Omental fat pad (tissue), 4 donors: ENCODE results near the gene UGDH. TPM values are rescaled to one million over a fixed set of nuclear protein-coding genes. Genes with fewer than 3 reads are reported as not detected.
"Not testable (repeated sequence)": the region's sequence is repeated elsewhere in the genome, so short reads cannot be mapped to it uniquely, and the experiment has no call there.

Experiments used
- ATAC-seq: fragments of 150-250 bp; one replicate; pipeline ENCODE4 v1.9.1; 2016; ENCODE audit warnings: mild to moderate bottlenecking, moderate library complexity; ENCODE audit not compliant: low FRiP score
- DNase-seq: peaks from one replicate; pipeline ENCODE4 v3.0.0-alpha.2; 2019; ENCODE audit warnings: low spot score
- total RNA-seq, 4 donors: library from RNA; depleted of rRNA; stranded (reverse); fragments of >200 nt; gene quantifications; one replicate each; pipeline ENCODE4 v1.1.0, GENCODE V29; 2016
- TF ChIP-seq, protein P1 (sequence below), 3 donors: fragments of 450-650 bp; IDR thresholded peaks; one replicate each; pipeline ENCODE4 v1.5.1; 2016 to 2017; ENCODE audit warnings: antibody characterized with exemption in 3 of 3, mild to moderate bottlenecking in 3 of 3, moderate library complexity in 2 of 3

The UGDH gene
- total RNA-seq, 4 donors from 2014 or later = 60.1 to 653 (median 148) TPM

DNA sequence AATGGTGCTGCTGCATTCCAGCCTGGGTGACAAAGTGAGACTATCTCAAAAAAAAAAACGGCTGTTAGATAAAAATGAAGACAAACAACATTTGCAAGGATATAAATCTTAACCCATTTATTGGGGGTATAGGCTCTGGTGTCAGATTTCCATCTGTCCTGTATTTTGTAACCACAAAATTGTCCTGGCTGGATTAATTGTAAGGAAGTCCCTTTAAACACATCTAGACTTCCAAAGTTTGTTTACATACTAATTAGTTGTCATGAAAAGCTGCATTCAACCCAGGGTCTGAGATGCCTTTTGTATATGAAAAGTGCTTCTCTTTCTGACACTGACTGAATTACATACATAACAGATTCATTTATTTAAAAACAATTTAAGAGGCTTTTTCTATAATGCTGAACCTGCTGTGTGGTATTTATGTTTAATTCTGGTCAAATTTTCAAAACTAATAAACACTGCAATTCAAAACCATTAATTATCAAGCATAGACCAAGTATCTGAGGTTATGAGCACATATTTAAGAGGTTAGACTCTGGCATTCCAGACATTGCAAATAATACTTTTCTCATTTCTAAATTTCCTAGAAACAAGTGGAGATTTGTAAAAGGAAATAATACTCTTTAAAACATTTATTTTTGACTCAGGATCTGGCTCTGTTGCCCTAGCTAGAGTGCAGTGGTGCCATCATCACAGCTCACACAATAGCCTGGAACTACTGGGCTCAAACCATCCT lies 17.5 kb upstream of the UGDH start:
- no peak for ATAC-seq
- TF ChIP-seq, protein P1, sequence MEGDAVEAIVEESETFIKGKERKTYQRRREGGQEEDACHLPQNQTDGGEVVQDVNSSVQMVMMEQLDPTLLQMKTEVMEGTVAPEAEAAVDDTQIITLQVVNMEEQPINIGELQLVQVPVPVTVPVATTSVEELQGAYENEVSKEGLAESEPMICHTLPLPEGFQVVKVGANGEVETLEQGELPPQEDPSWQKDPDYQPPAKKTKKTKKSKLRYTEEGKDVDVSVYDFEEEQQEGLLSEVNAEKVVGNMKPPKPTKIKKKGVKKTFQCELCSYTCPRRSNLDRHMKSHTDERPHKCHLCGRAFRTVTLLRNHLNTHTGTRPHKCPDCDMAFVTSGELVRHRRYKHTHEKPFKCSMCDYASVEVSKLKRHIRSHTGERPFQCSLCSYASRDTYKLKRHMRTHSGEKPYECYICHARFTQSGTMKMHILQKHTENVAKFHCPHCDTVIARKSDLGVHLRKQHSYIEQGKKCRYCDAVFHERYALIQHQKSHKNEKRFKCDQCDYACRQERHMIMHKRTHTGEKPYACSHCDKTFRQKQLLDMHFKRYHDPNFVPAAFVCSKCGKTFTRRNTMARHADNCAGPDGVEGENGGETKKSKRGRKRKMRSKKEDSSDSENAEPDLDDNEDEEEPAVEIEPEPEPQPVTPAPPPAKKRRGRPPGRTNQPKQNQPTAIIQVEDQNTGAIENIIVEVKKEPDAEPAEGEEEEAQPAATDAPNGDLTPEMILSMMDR (IDR thresholded peaks at IDR 0.05) = no peak
- no peak for DNase-seq

DNA sequence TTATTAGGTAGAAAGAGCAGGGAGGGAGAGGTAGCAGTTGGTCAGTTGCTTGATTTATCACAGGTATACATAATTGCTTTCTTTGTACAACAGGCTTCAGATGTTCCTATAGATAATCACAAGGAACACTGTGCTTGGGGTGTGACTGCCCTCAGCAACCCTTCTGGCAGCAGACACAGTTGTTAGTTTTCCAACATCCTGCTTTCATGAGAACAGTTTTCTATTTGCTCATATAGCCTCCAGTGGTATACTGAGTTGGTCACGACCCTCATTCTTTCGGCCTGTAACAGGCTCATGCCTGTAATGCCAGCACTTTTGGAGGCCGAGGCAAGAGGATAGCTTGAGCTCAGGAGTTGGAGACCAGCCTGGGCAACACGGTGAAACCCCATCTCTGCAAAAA lies 16.8 kb upstream of the UGDH start:
- not testable (repeated sequence) for ATAC-seq, DNase-seq

DNA sequence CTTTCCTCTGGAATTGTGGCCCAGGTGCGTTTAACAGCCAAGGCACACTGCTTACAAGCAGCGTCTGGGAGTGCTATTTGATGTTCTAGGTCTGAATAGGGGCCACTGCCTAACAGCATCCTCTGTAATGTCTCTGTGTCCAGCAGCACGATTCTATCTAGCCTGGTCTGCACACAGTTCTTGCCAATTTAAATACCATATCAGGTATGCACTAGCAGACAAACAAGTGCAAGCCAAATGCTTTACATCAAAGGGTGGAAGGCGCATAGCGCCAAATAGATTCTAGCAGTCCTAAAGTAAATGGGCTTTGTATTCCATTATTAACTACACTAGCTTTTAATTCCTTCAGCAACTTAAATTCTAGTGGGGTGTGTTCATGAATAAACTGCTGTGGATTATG lies 15.8 kb upstream of the UGDH start:
- TF ChIP-seq, protein P1 (IDR thresholded peaks at IDR 0.05) = no peak
- no peak for ATAC-seq

DNA sequence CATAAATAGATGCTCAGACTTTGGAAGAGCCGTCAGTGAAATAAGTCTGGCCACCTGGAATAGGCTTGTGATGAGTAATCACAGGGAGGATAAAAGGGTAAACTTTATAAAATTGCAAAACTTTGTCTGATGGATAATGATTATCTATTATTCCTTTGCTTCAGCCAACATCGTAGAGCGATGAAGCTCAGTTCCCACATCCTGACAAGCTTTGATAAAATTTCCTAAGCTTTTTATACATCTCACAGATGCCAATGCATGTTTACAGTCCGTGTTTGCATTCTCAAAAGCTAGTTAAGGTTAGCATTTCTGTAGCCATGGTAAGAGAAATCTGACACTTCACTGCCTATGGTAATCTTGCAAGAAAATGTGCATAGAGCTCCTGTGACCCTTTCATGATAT lies 15.4 kb upstream of the UGDH start:
- peak; percentile 32 for ATAC-seq
- TF ChIP-seq, protein P1 (IDR thresholded peaks at IDR 0.05) = no peak

More for the DNA sequence above, 15.8 kb upstream of the UGDH start:
- DNase-seq = no peak

DNA sequence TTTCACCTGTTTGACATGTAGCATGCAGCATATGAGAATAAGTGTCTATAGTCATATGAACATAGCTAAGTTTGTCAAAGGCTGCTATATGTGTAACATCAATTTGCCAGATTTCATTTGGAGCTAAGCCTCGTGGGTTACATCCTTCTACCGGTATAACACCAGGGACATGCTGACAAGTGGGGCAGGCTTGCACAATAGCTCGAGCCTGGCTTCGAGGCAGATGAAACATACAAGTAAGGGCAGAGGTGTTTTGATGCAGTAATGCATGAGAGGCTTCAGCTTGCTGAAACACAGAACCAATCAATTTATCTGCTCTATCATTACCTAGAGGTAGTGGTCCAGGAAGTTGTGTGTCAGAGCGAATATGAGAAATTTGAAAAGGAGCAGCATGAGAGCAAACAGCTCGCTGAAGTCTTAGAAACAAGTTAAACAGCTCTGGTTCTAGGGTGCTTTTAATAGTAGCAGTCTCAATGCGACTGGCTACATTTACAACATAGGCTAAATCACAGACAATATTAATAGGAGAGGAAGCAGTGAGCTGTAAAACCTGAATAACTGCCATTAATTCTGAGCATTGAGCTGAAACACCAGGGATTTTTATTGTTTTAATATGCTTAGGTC lies 14.9 kb upstream of the UGDH start:
- ATAC-seq (peak; percentile 27), DNase-seq (no peak)
- TF ChIP-seq, protein P1 (IDR thresholded peaks at IDR 0.05) = no peak

More for the DNA sequence above, 15.4 kb upstream of the UGDH start:
- no peak for DNase-seq

DNA sequence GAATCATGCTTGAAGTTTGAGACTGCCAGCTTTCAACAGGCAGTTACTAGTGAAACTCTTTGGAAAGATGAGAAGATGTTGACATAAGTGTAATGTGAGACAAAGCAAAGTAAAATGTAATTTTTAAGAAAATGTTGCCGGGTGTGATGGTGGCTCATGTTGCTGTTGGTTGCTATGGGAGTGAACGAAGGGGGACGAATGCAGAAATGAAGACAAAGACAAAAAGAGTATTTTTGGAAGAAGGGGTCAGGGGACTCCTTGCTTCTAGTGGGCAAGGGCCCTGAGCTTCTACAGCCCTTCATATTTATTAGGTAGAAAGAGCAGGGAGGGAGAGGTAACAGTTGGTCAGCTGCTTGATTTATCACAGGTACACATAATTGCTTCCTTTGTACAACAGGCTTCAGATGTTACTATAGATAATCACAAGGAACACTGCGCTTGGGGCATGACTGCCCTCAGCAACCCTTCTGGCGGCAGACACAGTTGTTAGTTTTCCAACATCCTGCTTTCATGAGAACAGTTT lies 11.9 kb upstream of the UGDH start:
- no peak for ATAC-seq
- TF ChIP-seq, protein P1 (IDR thresholded peaks at IDR 0.05) = no peak
- no peak for DNase-seq

DNA sequence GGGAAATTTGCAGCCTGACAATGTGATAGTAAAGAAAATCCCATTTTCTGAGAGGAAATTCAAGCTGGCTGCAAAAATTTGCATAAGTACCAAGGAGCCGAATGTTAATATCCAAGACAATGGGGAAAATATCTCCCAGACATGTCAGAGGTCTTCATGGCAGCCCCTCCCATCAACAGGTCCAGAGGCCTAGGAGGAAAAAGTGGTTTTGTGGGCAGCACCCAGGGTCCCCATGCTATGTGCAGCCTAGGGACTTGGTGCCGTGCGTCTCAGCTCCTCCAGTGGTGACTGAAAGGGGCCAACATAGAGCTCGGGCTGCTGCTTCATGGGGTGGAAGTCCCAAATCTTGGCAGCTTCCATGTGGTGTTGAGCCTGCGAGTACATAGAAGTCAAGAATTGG lies 6.3 kb upstream of the UGDH start:
- DNase-seq (no peak), ATAC-seq (no peak)
- TF ChIP-seq, protein P1 (IDR thresholded peaks at IDR 0.05) = no peak

DNA sequence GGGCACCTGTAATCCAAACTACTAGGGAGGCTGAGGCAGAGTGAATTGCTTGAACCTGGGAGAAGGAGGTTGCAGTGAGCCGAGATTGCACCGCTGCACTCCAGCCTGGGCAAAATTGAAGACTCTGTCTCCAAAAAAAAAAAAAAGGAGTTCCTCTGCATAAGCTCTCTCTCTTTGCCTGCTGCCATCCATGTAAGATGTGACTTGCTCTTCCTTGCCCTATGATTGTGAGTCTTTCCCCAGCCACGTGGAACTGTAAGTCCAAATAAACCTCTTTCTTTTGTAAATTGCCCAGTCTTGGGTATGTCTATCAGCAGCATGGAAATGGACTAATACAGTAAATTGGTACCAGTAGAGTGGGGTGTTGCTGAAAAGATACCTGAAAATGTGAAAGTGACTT lies 5.0 kb upstream of the UGDH start:
- ATAC-seq, DNase-seq: not testable (repeated sequence)
